Measurements from ENCODE around the gene CDH13. TPM values are rescaled to one million over a fixed set of nuclear protein-coding genes. Genes with fewer than 3 reads are reported as not detected.

Gene CDH13
- total RNA-seq, 1 donor from 2014 or later = 25.7 TPM

- no peak for FAIRE-seq
- no peak for DNase-seq (ENCODE audit: low spot score in 2 of 2)
These were observed 384.3 kb downstream of the CDH13 start for GRCh38 chr16:83010776-83011720.

GRCh38 chr16:83011939-83012338 is 385.2 kb downstream of the CDH13 start:
- DNase-seq (ENCODE audit: low spot score in 2 of 2) = no peak
- no peak for FAIRE-seq

DNA sequence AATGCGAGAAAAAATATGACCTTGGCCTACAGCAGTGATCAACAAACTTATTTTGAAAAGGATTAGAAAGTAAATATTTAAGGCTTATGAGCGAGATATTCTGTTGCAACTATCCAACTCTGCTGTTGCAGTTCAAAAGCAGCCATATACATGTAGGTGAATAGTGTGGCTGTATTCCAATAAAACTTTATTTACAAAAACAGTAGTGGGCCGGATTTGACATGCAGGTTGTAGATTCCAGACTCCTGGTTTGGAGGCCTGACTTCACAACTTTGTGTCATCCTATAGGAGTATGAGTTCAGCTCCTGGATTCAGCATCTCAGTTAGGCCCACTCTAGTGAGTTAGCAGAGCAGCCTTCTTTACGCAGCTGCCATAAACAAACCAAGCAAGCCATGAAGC is 386.3 kb downstream of the CDH13 start:
- FAIRE-seq = no peak
- no peak for DNase-seq (ENCODE audit: low spot score in 2 of 2)

- FAIRE-seq = no peak
These were observed 393.2 kb downstream of the CDH13 start for GRCh38 chr16:83019963-83020362.

GRCh38 chr16:83021045-83021444 is 394.3 kb downstream of the CDH13 start:
- DNase-seq (ENCODE audit: low spot score in 2 of 2) (no peak), FAIRE-seq (no peak)

More at GRCh38 chr16:83019963-83020362, 393.2 kb downstream of the CDH13 start:
- DNase-seq (ENCODE audit: low spot score in 2 of 2) = no peak

GRCh38 chr16:83021746-83022145 is 395.0 kb downstream of the CDH13 start:
- no peak for DNase-seq (ENCODE audit: low spot score in 2 of 2)
- FAIRE-seq = no peak

DNA sequence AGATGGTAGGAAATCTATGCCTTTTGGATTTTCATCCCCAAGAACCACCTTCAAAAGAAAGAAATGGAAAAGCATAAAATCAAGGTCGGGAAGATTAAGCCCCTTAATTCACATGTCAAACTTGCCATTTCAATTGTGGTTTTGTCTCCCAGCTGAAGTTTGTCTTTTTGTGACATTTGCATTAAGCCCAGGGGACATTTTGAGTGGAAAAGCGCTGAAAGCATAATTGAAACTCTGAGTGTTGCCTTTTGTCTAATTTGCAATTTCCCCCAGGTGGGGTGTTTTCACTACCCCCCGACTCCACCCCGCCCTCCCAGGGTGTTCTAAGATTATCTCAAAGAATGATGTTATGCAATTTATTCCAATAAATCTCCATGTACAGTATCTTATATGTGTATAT is 396.2 kb downstream of the CDH13 start:
- no peak for DNase-seq (ENCODE audit: low spot score in 2 of 2)
- no peak for FAIRE-seq

GRCh38 chr16:83023640-83024039 is 396.9 kb downstream of the CDH13 start:
- DNase-seq (ENCODE audit: low spot score in 2 of 2) = no peak
- no peak for FAIRE-seq

GRCh38 chr16:83027973-83028372 is 401.2 kb downstream of the CDH13 start:
- FAIRE-seq = no peak

DNA sequence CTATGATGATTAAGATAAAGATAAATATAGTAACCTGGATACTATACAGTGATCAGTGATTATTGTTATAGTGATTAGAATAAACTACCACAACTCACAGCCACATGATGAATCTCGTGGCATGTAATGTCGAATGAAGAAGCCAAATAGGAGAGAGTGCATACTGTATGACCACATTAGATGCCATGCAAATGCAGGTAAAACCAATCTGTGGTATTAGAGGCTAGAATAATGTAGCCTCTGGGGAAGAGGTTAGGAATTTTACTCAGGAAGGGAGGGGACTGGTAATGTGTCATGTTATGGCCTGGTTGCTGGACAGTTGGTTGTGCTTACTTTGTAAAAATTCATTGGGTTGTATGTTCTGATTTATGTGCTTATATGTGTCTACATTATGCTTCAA is 402.7 kb downstream of the CDH13 start:
- DNase-seq (ENCODE audit: low spot score in 2 of 2) (no peak), FAIRE-seq (no peak)

More at GRCh38 chr16:83027973-83028372, 401.2 kb downstream of the CDH13 start:
- no peak for DNase-seq (ENCODE audit: low spot score in 2 of 2)

DNA sequence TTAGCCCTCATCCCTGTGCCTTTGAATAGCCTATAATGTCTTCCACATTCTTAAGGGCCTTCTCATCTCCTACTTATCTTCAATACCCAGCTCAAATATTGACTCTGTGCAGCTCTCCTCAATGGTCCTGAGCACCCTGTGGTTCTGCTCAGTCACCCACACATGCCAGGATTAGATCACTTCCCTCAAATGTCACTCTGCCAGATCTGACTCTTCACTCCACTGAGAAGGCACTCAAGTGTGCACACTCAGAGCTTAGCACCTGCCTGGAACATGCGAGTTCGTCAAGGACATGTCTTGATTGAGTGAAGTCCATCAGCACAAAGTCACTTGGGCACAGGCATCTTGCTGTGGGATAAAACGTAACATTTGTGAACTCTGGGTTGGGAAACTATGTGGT is 404.8 kb downstream of the CDH13 start:
- no peak for DNase-seq (ENCODE audit: low spot score in 2 of 2)
- no peak for FAIRE-seq

GRCh38 chr16:83037102-83037501 is 410.3 kb downstream of the CDH13 start:
- FAIRE-seq (no peak), DNase-seq (ENCODE audit: low spot score in 2 of 2) (no peak)

- FAIRE-seq = no peak
- no peak for DNase-seq (ENCODE audit: low spot score in 2 of 2)
These were observed 411.1 kb downstream of the CDH13 start for GRCh38 chr16:83037884-83038283.

GRCh38 chr16:83040174-83040573 is 413.4 kb downstream of the CDH13 start:
- FAIRE-seq (no peak), DNase-seq (ENCODE audit: low spot score in 2 of 2) (no peak)

GRCh38 chr16:83044589-83044988 is 417.8 kb downstream of the CDH13 start:
- FAIRE-seq = no peak
- no peak for DNase-seq (ENCODE audit: low spot score in 2 of 2)

- DNase-seq (ENCODE audit: low spot score in 2 of 2) (no peak), FAIRE-seq (no peak)
These were observed 419.0 kb downstream of the CDH13 start for GRCh38 chr16:83045790-83046189.

GRCh38 chr16:83046664-83047063 is 419.9 kb downstream of the CDH13 start:
- no peak for FAIRE-seq

GRCh38 chr16:83051451-83051850 is 424.7 kb downstream of the CDH13 start:
- FAIRE-seq = no peak

More at GRCh38 chr16:83046664-83047063, 419.9 kb downstream of the CDH13 start:
- DNase-seq (ENCODE audit: low spot score in 2 of 2) = no peak

GRCh38 chr16:83054283-83054682 is 427.5 kb downstream of the CDH13 start:
- no peak for DNase-seq (ENCODE audit: low spot score in 2 of 2)
- FAIRE-seq = no peak

More at GRCh38 chr16:83051451-83051850, 424.7 kb downstream of the CDH13 start:
- no peak for DNase-seq (ENCODE audit: low spot score in 2 of 2)

DNA sequence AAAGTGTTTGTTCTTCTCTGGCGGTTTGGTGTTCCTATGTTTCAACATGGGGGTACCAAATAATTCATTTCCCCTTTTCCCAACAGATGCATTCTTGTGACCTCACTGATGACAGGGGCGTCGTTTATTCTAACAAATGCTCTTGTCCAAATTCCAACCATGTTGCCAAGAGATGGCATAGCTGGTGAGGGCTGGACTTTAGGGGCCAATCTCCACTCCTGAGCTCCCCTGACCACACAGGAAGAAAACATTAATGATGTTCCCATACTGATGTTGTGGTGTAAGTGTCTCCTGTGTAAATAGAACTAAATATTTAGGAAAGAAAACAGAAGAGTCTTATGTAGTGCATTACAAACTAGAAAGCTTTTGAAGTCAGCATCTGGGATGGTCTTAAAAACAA is 431.6 kb downstream of the CDH13 start:
- FAIRE-seq (no peak), DNase-seq (ENCODE audit: low spot score in 2 of 2) (no peak)

DNA sequence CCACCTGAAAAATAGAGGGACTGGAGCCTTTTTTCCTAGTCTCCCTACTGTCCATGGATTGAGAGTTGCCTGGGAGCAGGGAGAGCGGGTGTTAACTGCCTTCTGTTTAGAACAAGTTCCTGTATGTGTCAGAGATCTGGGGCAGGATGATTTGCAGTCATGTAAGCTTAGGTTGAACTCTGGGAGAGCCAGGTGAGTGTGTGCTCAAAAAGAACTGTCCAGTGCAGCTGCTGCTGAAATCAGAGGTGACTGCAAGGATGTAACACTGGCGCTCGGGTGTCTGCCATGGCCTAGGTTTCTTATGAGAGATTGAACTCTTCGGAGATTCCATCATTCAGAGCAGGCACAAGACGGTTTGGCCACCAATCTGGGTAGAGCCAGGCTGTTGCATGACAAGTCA is 432.5 kb downstream of the CDH13 start:
- DNase-seq (ENCODE audit: low spot score in 2 of 2) = no peak
- FAIRE-seq = no peak

GRCh38 chr16:83066011-83066410 is 439.2 kb downstream of the CDH13 start:
- DNase-seq (ENCODE audit: low spot score in 2 of 2) = no peak
- FAIRE-seq = no peak
